Inflammatory macrophage treated with lipopolysaccharide for 4 hours (primary cell): ENCODE results near the gene IGFBP5.

Experiments used
- DNase-seq: peaks from one replicate; pipeline ENCODE4 v3.0.0-alpha.2; 2020

Gene IGFBP5

GRCh38 chr2:216687111-216687510 lies 8.2 kb downstream of the IGFBP5 start:
- DNase-seq = no peak

GRCh38 chr2:216685327-216685875 lies 9.9 kb downstream of the IGFBP5 start:
- no peak for DNase-seq

GRCh38 chr2:216683846-216684245 lies 11.5 kb downstream of the IGFBP5 start:
- DNase-seq = peak; percentile 84

- DNase-seq = no peak
Observed at GRCh38 chr2:216681683-216682082, 13.7 kb downstream of the IGFBP5 start.

GRCh38 chr2:216680951-216681629 lies 14.3 kb downstream of the IGFBP5 start:
- no peak for DNase-seq

- DNase-seq = no peak
Observed at GRCh38 chr2:216679658-216680024, 15.7 kb downstream of the IGFBP5 start.

GRCh38 chr2:216678813-216679657 lies 16.3 kb downstream of the IGFBP5 start:
- DNase-seq = no peak

- DNase-seq = no peak
Observed at GRCh38 chr2:216678098-216678465, 17.3 kb downstream of the IGFBP5 start.

- no peak for DNase-seq
Observed at GRCh38 chr2:216677439-216678097, 17.8 kb downstream of the IGFBP5 start.

- no peak for DNase-seq
Observed at GRCh38 chr2:216676630-216677029, 18.7 kb downstream of the IGFBP5 start.

GRCh38 chr2:216674376-216674775 lies 21.0 kb downstream of the IGFBP5 start:
- DNase-seq = no peak

GRCh38 chr2:216673609-216674008 lies 21.7 kb downstream of the IGFBP5 start:
- DNase-seq = no peak

GRCh38 chr2:216673021-216673420 lies 22.3 kb downstream of the IGFBP5 start:
- no peak for DNase-seq

- DNase-seq = no peak
Observed at GRCh38 chr2:216672466-216672865, 22.9 kb downstream of the IGFBP5 start.

- DNase-seq = no peak
Observed at GRCh38 chr2:216671791-216672343, 23.5 kb downstream of the IGFBP5 start.

GRCh38 chr2:216671081-216671411 lies 24.3 kb downstream of the IGFBP5 start:
- DNase-seq = no peak

- DNase-seq = no peak
Observed at GRCh38 chr2:216670266-216671080, 24.9 kb downstream of the IGFBP5 start.

- peak; percentile 46 for DNase-seq
Observed at GRCh38 chr2:216666461-216667233, 28.7 kb downstream of the IGFBP5 start.

GRCh38 chr2:216665717-216666116 lies 29.6 kb downstream of the IGFBP5 start:
- no peak for DNase-seq

- DNase-seq = no peak
Observed at GRCh38 chr2:216665242-216665641, 30.1 kb downstream of the IGFBP5 start.

- DNase-seq = no peak
Observed at GRCh38 chr2:216664593-216665034, 30.7 kb downstream of the IGFBP5 start.

- no peak for DNase-seq
Observed at GRCh38 chr2:216663846-216664245, 31.5 kb downstream of the IGFBP5 start.
